AG09319 (cell line): ENCODE measurements around the gene PKD2L2.
"Not testable (repeated sequence)": the region's sequence is repeated elsewhere in the genome, so short reads cannot be mapped to it uniquely, and the experiment has no call there.

ENCODE experiments used
- DNase-seq: peaks from one replicate; pipeline ENCODE4 v3.0.0-alpha.2; 2010; ENCODE audit warnings: low read depth; ENCODE audit errors: extremely low read depth
- CTCF ChIP-seq: IDR thresholded peaks from 2 replicates; pipeline ENCODE4 v1.5.1; 2011; ENCODE audit warnings: low read depth, mild to moderate bottlenecking, inconsistent platforms, low read length, moderate library complexity

The PKD2L2 gene

GRCh38 chr5:137888863-137889759 is at the start of gene PKD2L2:
PKD2L2 (plus strand) TSS chr5:137889457; CDS start chr5:137889492, 35 bp downstream.
- no peak for TF ChIP-seq CTCF
- peak; percentile 45 for DNase-seq

- TF ChIP-seq CTCF = no peak
- DNase-seq = no peak
These were observed 47.0 kb upstream of the PKD2L2 start for GRCh38 chr5:137842296-137842695.

- DNase-seq = no peak
- TF ChIP-seq CTCF = no peak
These were observed 45.5 kb upstream of the PKD2L2 start for GRCh38 chr5:137843676-137844299.

- TF ChIP-seq CTCF = no peak
- no peak for DNase-seq
These were observed 43.8 kb upstream of the PKD2L2 start for GRCh38 chr5:137845472-137845871.

- no peak for TF ChIP-seq CTCF
- DNase-seq = no peak
These were observed 41.6 kb upstream of the PKD2L2 start for GRCh38 chr5:137847687-137848086.

GRCh38 chr5:137853165-137853564 is 36.1 kb upstream of the PKD2L2 start:
- DNase-seq = not testable (repeated sequence)

- TF ChIP-seq CTCF = no peak
- DNase-seq = no peak
These were observed 33.1 kb upstream of the PKD2L2 start for GRCh38 chr5:137856201-137856600.
